Activated B cell treated with CpG ODN at 0.5 μM for 24 hours (primary cell): ENCODE results near the gene DMC1. TPM values are rescaled to one million over a fixed set of nuclear protein-coding genes. Genes with fewer than 3 reads are reported as not detected.

ENCODE experiments used
- ATAC-seq: fragments of 200-7000 bp; cut with Tn5 transposase; one replicate; pipeline ENCODE4 v1.10.0; 2021; ENCODE audit warnings: low read depth, mild to moderate bottlenecking, moderate library complexity
- CTCF ChIA-PET: fragments of 350-600 bp; sonication (Branson Sonifier 250); formaldehyde crosslinking; loops from one replicate; lab custom pipeline; 2021; ENCODE audit warnings: antibody characterized with exemption; lab: Charles Lee
- POLR2A ChIA-PET: fragments of 350-600 bp; sonication (Branson Sonifier 250); formaldehyde crosslinking; loops from one replicate; lab custom pipeline; 2021; ENCODE audit warnings: antibody characterized with exemption; lab: Charles Lee
- DNase-seq: peaks from one replicate; pipeline ENCODE4 v3.0.0; 2022
- H3K27ac Mint-ChIP-seq: one replicate; pipeline ENCODE4 v1.8.0; 2020; ENCODE audit warnings: mixed read lengths
- H3K27me3 Mint-ChIP-seq: one replicate; pipeline ENCODE4 v1.8.0; 2021; ENCODE audit warnings: mixed read lengths
- H3K36me3 Mint-ChIP-seq: one replicate; pipeline ENCODE4 v1.8.0; 2021; ENCODE audit warnings: low read depth, mixed read lengths
- H3K4me1 Mint-ChIP-seq: one replicate; pipeline ENCODE4 v1.8.0; 2021; ENCODE audit warnings: mixed read lengths
- H3K4me3 Mint-ChIP-seq: one replicate; pipeline ENCODE4 v1.8.0; 2020; ENCODE audit warnings: mild to moderate bottlenecking, mixed read lengths
- H3K9me3 Mint-ChIP-seq: one replicate; pipeline ENCODE4 v1.8.0; 2020; ENCODE audit warnings: mixed read lengths
- CTCF ChIP-seq: fragments of 200-600 bp; IDR thresholded peaks from one replicate; pipeline ENCODE4 v1.8.0; 2022; ENCODE audit warnings: antibody characterized with exemption, mild to moderate bottlenecking
- intact Hi-C: fragments of 100-400 bp; cut with micrococcal nuclease; formaldehyde crosslinking; loops from one replicate; pipeline ENCODE4 v1.15.1; 2024
- total RNA-seq: library from RNA; stranded (reverse); gene quantifications from 2 replicates; pipeline ENCODE4 v1.2.3, GENCODE V29; 2022

Gene DMC1
- total RNA-seq, 1 donor from 2014 or later: 0.91 TPM

- no peaks in the 10 kb centered on the region for H3K36me3 Mint-ChIP-seq
- ChIA-PET POLR2A (no interaction called here), CTCF (no interaction called here)
- ATAC-seq (no peak), DNase-seq (no peak)
- H3K27ac Mint-ChIP-seq: no peak overlapping the region
- H3K4me1 Mint-ChIP-seq: no peaks in the 10 kb centered on the region
- no peak for TF ChIP-seq CTCF
- intact Hi-C loops: no loop called here
- peaks cover 21% of the 10 kb centered on the region for H3K27me3 Mint-ChIP-seq
- H3K4me3 Mint-ChIP-seq: no peak overlapping the region
- H3K9me3 Mint-ChIP-seq: peaks cover 3% of the 10 kb centered on the region
Measured at GRCh38 chr22:38613588-38613987, 43.6 kb upstream of the DMC1 start.

- DNase-seq (no peak), ATAC-seq (no peak)
- H3K27me3 Mint-ChIP-seq: peaks cover 23% of the 10 kb centered on the region
- H3K36me3 Mint-ChIP-seq: no peaks in the 10 kb centered on the region
- CTCF ChIA-PET: no interaction called here
- POLR2A ChIA-PET: no interaction called here
- no peak for TF ChIP-seq CTCF
- H3K4me3 Mint-ChIP-seq: no peak overlapping the region
- intact Hi-C loops: no loop called here
- H3K4me1 Mint-ChIP-seq: no peaks in the 10 kb centered on the region
- H3K27ac Mint-ChIP-seq: no peak overlapping the region
- H3K9me3 Mint-ChIP-seq: no peaks in the 10 kb centered on the region
Measured at GRCh38 chr22:38612217-38613006, 42.4 kb upstream of the DMC1 start.

GRCh38 chr22:38611559-38611958 lies 41.6 kb upstream of the DMC1 start:
- CTCF ChIA-PET: no interaction called here
- ATAC-seq: no peak
- H3K4me3 Mint-ChIP-seq: no peak overlapping the region

GRCh38 chr22:38610234-38610633 lies 40.3 kb upstream of the DMC1 start:
- no peak for ATAC-seq
- Mint-ChIP-seq H3K27me3 (peaks cover 14% of the 10 kb centered on the region), H3K9me3 (no peaks in the 10 kb centered on the region), H3K27ac (no peak overlapping the region), H3K4me3 (no peak overlapping the region), H3K36me3 (no peaks in the 10 kb centered on the region), H3K4me1 (no peaks in the 10 kb centered on the region)
- ChIA-PET POLR2A (no interaction called here), CTCF (no interaction called here)
- TF ChIP-seq CTCF: no peak
- no peak for DNase-seq
- intact Hi-C loops: no loop called here

More at GRCh38 chr22:38611559-38611958, 41.6 kb upstream of the DMC1 start:
- no peaks in the 10 kb centered on the region for H3K4me1 Mint-ChIP-seq
- no peak for TF ChIP-seq CTCF
- H3K9me3 Mint-ChIP-seq: no peaks in the 10 kb centered on the region
- H3K36me3 Mint-ChIP-seq: no peaks in the 10 kb centered on the region
- H3K27me3 Mint-ChIP-seq: peaks cover 21% of the 10 kb centered on the region
- POLR2A ChIA-PET: no interaction called here
- no peak overlapping the region for H3K27ac Mint-ChIP-seq
- intact Hi-C loops: no loop called here
- DNase-seq: no peak

GRCh38 chr22:38608992-38609750 lies 39.2 kb upstream of the DMC1 start:
- H3K4me3 Mint-ChIP-seq: no peak overlapping the region
- intact Hi-C loops: no loop called here
- H3K4me1 Mint-ChIP-seq: no peaks in the 10 kb centered on the region
- ATAC-seq (no peak), DNase-seq (no peak)
- TF ChIP-seq CTCF: no peak
- no peaks in the 10 kb centered on the region for H3K9me3 Mint-ChIP-seq
- CTCF ChIA-PET: no interaction called here
- H3K27ac Mint-ChIP-seq: no peak overlapping the region
- POLR2A ChIA-PET: no interaction called here
- no peaks in the 10 kb centered on the region for H3K36me3 Mint-ChIP-seq
- H3K27me3 Mint-ChIP-seq: peaks cover 12% of the 10 kb centered on the region
